HG02981 (cell line): Measurements from ENCODE around the gene CAMK2G.
"Not testable (repeated sequence)": the region's sequence is repeated elsewhere in the genome, so short reads cannot be mapped to it uniquely, and the experiment has no call there.

Source experiments
- ATAC-seq: cut with Tn5 transposase; IDR thresholded peaks from one replicate; pipeline ENCODE4 v1.9.1; 2021; ENCODE audit warnings: mild to moderate bottlenecking, moderate library complexity; ENCODE audit not compliant: unreplicated experiment

The CAMK2G gene

GRCh38 chr10:73905256-73906020, 31.1 kb upstream of the CAMK2G start:
- no peak for ATAC-seq

GRCh38 chr10:73902351-73902750, 28.0 kb upstream of the CAMK2G start:
- ATAC-seq = no peak

GRCh38 chr10:73901261-73901660, 26.9 kb upstream of the CAMK2G start:
- ATAC-seq = no peak

GRCh38 chr10:73900064-73900463, 25.7 kb upstream of the CAMK2G start:
- no peak for ATAC-seq

- ATAC-seq = no peak
Observed at GRCh38 chr10:73899423-73899822, 25.1 kb upstream of the CAMK2G start.

- ATAC-seq = no peak
Observed at GRCh38 chr10:73898730-73899410, 24.5 kb upstream of the CAMK2G start.

- no peak for ATAC-seq
Observed at GRCh38 chr10:73897693-73898092, 23.3 kb upstream of the CAMK2G start.

- not testable (repeated sequence) for ATAC-seq
Observed at GRCh38 chr10:73895381-73895780, 21.0 kb upstream of the CAMK2G start.

GRCh38 chr10:73894245-73894971, 20.1 kb upstream of the CAMK2G start:
- ATAC-seq = no peak

GRCh38 chr10:73893426-73893825, 19.1 kb upstream of the CAMK2G start:
- no peak for ATAC-seq

- ATAC-seq = no peak
Observed at GRCh38 chr10:73892310-73893030, 18.1 kb upstream of the CAMK2G start.

- no peak for ATAC-seq
Observed at GRCh38 chr10:73891540-73891939, 17.2 kb upstream of the CAMK2G start.

GRCh38 chr10:73890830-73891229, 16.5 kb upstream of the CAMK2G start:
- ATAC-seq = not testable (repeated sequence)

- ATAC-seq = no peak
Observed at GRCh38 chr10:73890261-73890660, 15.9 kb upstream of the CAMK2G start.

GRCh38 chr10:73889416-73889815, 15.1 kb upstream of the CAMK2G start:
- ATAC-seq = not testable (repeated sequence)

- no peak for ATAC-seq
Observed at GRCh38 chr10:73889014-73889413, 14.7 kb upstream of the CAMK2G start.

- no peak for ATAC-seq
Observed at GRCh38 chr10:73888514-73888913, 14.2 kb upstream of the CAMK2G start.

GRCh38 chr10:73887294-73888039, 13.1 kb upstream of the CAMK2G start:
- ATAC-seq = no peak

- no peak for ATAC-seq
Observed at GRCh38 chr10:73886661-73887293, 12.4 kb upstream of the CAMK2G start.

- ATAC-seq = no peak
Observed at GRCh38 chr10:73886085-73886529, 11.8 kb upstream of the CAMK2G start.
